NCI-H345 treated with DMSO at 0.1 percent for 48 hours (cell line): ENCODE results near the gene LCK.
"Not testable (repeated sequence)": the region's sequence is repeated elsewhere in the genome, so short reads cannot be mapped to it uniquely, and the experiment has no call there.

ENCODE experiments used
- DNase-seq: peaks from one replicate; lab custom pipeline; 2025; ENCODE audit not compliant: unreplicated experiment; lab: John Stamatoyannopoulos, UW

The LCK gene

GRCh38 chr1:32273391-32274208 is 22.5 kb downstream of the LCK start:
- peak; percentile 52 for DNase-seq

GRCh38 chr1:32274646-32275340 is 23.7 kb downstream of the LCK start:
- DNase-seq, result no peak

DNA sequence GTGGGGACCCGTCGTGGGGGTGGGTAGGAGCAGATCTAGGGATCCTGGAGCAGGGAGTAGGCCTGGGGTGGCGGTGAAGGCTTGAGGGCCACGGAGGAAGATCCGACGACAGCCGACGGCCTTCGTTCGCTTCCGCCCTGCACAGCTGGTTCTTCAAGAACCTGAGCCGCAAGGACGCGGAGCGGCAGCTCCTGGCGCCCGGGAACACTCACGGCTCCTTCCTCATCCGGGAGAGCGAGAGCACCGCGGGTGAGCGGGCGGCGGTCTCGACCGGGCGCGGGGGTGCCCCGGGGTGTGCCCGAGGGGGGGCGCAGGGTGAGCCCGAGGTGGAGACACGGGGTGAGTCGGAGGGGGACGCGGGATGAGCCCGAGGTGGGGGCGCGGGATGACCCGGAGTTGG is 24.4 kb downstream of the LCK start:
- DNase-seq, result no peak

DNA sequence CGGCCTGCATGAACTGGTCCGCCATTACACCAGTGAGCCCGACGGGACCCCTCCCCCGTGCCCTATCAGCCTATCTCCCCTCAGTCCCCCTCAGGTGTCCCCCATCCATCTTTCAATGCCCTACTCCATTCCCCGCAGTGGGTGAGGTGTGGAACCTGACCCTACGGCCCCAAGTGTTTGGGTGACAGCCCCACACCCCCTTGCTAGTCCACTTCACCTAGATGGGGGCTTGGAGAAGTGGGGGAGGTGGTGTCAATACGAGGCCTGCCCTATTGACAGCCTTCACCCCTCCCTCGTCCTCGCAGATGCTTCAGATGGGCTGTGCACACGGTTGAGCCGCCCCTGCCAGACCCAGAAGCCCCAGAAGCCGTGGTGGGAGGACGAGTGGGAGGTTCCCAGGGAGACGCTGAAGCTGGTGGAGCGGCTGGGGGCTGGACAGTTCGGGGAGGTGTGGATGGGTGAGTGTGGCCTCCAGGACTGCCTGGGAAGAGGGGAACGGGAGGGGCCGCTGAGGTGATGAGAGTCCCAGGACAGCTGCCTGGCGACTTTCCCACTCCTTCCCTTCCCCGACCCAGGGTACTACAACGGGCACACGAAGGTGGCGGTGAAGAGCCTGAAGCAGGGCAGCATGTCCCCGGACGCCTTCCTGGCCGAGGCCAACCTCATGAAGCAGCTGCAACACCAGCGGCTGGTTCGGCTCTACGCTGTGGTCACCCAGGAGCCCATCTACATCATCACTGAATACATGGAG is 25.1 kb downstream of the LCK start:
- DNase-seq, result no peak

DNA sequence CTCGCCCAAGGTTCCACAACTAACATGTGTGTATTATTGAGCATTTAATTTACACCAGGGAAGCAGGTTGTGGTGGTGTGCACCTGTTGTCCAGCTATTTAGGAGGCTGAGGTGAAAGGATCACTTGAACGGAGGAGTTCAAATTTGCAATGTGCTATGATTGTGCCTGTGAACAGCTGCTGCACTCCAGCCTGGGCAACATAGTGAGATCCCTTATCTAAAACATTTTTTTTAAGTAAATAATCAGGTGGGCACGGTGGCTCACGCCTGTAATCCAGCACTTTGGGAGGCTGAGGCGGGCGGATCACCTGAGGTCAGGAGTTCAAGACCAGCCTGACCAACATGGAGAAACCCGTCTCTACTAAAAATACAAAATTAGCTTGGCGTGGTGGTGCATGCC is 33.7 kb downstream of the LCK start:
- not testable (repeated sequence) for DNase-seq

DNA sequence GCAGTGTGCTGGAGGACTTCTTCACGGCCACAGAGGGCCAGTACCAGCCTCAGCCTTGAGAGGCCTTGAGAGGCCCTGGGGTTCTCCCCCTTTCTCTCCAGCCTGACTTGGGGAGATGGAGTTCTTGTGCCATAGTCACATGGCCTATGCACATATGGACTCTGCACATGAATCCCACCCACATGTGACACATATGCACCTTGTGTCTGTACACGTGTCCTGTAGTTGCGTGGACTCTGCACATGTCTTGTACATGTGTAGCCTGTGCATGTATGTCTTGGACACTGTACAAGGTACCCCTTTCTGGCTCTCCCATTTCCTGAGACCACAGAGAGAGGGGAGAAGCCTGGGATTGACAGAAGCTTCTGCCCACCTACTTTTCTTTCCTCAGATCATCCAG is 34.6 kb downstream of the LCK start:
- DNase-seq, result no peak

GRCh38 chr1:32286763-32287162 is 35.7 kb downstream of the LCK start:
- DNase-seq, result no peak

DNA sequence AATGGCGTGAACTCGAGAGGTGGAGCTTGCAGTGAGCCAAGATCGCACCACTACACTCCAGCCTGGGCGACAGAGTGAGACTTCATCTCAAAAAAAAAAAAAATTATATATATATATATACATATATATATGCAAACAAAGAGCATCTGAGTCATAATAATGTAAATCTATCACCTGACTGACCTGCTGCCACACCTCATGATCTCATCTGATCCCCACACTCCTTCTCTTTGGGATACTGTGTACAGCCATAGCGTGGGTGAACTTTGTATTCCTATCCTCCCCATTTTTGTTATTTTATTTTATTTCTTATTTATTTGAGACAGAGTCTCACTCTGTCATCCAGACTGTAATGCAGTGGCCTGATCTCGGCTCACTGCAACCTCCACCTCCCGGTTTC is 38.2 kb downstream of the LCK start:
- DNase-seq, result no peak

GRCh38 chr1:32291145-32291707 is 40.2 kb downstream of the LCK start:
- DNase-seq, result no peak

DNA sequence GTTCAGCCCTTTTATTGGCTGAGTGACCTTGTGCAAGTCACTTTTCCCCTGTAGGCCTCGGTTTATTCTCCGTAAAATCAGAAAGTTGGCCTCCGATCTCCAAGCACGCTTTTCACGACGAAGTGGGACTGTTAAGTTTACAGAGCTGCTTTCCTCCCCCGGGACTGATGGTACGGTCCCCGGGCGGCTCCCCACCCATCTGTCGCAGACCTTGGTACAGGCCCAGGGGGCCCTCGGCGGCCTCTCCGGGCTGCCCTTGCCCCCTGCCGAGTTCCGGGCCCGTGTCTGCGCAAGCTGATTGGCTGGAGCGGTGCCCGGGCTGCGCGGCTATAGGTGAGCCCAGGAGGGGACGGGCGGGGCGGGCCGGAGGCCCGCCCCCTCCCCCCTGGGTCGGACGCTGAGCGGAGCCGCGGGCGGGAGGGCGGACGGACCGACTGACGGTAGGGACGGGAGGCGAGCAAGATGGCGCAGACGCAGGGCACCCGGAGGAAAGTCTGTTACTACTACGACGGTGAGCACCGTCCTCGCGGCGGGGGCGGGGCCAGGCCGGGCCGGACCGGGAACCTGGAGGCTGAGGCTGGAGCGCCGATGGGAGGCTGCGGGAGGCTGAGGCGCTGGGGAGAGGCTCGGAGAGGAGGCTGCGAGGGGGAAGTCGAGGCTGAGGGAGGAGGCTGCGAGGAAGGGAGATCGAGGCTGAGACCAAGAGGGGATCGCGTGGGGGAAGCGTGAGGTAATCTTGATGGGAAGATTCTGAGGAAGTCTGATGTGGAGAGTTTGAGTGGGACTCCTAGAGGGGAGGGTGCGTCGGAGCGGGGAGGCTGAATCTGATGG is 40.9 kb downstream of the LCK start, which contains the start of gene HDAC1:
TSS of gene HDAC1 (plus strand) at position 376 of the 831 bp plus-strand sequence. CDS start at position 463, 87 bp downstream.
- DNase-seq, result peak; percentile 81

- not testable (repeated sequence) for DNase-seq
Observed at GRCh38 chr1:32298211-32298610, 47.1 kb downstream of the LCK start.

DNA sequence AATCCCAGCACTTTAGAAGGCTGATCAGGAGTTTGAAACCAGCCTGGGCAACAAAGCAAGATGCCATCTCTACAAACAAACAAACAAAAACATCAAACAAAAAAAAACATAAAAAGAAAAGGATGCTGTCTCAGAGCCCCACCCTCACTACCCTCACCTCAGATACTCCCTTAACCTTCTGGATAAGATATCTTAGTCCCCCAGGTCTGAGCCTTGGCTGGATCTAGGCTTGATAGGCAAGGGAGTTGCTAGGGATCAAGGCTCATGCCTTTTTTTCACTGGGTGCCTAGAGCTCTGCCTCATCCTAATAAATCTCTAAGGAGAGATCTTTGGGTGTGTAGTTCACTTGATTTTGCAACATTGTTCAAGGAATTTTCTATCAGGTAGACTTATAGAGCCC is 48.3 kb downstream of the LCK start:
- no peak for DNase-seq

DNA sequence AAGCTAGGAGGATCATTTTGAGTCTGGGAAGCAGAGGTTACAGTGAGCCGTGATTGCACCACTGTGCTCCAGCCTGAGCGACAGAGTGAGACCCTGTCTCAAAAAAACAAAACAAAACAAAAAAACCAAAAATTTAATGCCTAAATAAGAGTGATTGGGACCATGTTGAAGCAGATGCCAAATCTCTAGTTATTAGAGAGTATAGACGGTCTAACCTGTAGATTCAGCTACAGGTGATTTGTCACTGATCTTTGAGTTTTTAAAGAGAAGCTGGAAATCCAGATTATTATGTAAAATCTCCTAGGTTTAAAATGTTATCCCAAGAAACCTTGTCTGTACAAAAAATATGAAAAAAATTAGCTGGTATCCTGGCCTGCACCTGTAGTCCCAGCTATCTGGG is 52.3 kb downstream of the LCK start:
- no peak for DNase-seq

DNA sequence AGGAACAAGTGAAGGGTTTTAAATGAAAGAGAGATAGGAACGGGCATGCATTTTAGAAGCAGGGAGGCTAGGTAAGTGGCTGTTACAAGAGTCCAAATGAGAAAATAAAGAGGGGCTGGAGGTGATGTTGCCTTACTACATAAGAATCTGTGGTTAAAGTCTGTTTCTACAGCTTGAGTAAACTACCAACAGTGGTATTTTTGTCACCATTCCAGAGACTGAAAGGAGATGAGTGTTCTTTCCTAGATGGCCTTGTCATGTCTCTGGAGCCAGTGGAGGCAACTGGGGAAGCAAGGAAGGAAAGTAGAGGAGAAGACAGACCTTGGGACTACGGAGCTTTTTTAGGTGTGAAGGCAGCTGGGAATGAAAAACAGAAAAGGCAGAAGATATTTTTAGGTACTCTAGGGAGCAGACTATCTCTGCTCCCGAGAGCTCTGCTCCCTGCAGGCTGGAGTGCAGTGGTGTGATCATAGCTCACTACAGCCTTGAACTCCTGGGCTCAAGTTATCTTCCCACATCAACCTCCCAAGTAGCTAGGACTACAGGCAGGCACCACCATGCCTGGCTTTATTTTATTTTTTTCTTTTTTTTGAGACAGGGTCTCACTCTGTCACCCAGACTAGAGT is 53.0 kb downstream of the LCK start:
- no peak for DNase-seq

GRCh38 chr1:32305310-32305709 is 54.2 kb downstream of the LCK start:
- DNase-seq, result no peak

- DNase-seq, result no peak
Observed at GRCh38 chr1:32307324-32307723, 56.3 kb downstream of the LCK start.

- DNase-seq, result no peak
Observed at GRCh38 chr1:32309960-32310359, 58.9 kb downstream of the LCK start.

- DNase-seq, result no peak
Observed at GRCh38 chr1:32311709-32312393, 60.8 kb downstream of the LCK start.

GRCh38 chr1:32316903-32317277 is 65.8 kb downstream of the LCK start:
- no peak for DNase-seq
